Endothelial cell (in vitro differentiated cells): ENCODE data around the gene TTC23. TPM values are rescaled to one million over a fixed set of nuclear protein-coding genes. Genes with fewer than 3 reads are reported as not detected.

Source experiments
- DNase-seq: peaks from one replicate; pipeline ENCODE4 v3.0.0; 2021; ENCODE audit warnings: low spot score
- H3K27ac Mint-ChIP-seq: one replicate; pipeline ENCODE4 v1.8.0; 2021; ENCODE audit warnings: mixed read lengths, inconsistent platforms; ENCODE audit not compliant: unreplicated experiment
- H3K27me3 Mint-ChIP-seq: one replicate; pipeline ENCODE4 v1.8.0; 2021; ENCODE audit warnings: mild to moderate bottlenecking, moderate library complexity, mixed read lengths, inconsistent platforms; ENCODE audit not compliant: unreplicated experiment
- H3K36me3 Mint-ChIP-seq: one replicate; pipeline ENCODE4 v1.8.0; 2021; ENCODE audit warnings: mild to moderate bottlenecking, low read depth, mixed read lengths, inconsistent platforms; ENCODE audit not compliant: unreplicated experiment
- H3K4me1 Mint-ChIP-seq: one replicate; pipeline ENCODE4 v1.8.0; 2021; ENCODE audit warnings: mild to moderate bottlenecking, mixed read lengths, inconsistent platforms; ENCODE audit not compliant: unreplicated experiment
- H3K4me3 Mint-ChIP-seq: one replicate; pipeline ENCODE4 v1.8.0; 2021; ENCODE audit warnings: mild to moderate bottlenecking, mixed read lengths, inconsistent platforms; ENCODE audit not compliant: unreplicated experiment
- H3K9me3 Mint-ChIP-seq: one replicate; pipeline ENCODE4 v1.8.0; 2021; ENCODE audit warnings: mixed read lengths, inconsistent platforms; ENCODE audit not compliant: unreplicated experiment
- total RNA-seq: library from RNA; stranded (reverse); fragmentation: NEBNext Ultra II Directional; extraction: Animal tissue kit (Norgen Biotek cat#: 25700); gene quantifications from one replicate; pipeline ENCODE4 v1.2.1, GENCODE V29; 2021; ENCODE audit not compliant: unreplicated experiment
- TF ChIP-seq, protein P1 (sequence below): fragments of 200-600 bp; sonication (generic); IDR thresholded peaks from one replicate; pipeline ENCODE4 v1.5.0; 2021; ENCODE audit warnings: antibody characterized with exemption; ENCODE audit not compliant: unreplicated experiment

The TTC23 gene
- total RNA-seq, 1 donor from 2014 or later = 24.3 TPM

DNA sequence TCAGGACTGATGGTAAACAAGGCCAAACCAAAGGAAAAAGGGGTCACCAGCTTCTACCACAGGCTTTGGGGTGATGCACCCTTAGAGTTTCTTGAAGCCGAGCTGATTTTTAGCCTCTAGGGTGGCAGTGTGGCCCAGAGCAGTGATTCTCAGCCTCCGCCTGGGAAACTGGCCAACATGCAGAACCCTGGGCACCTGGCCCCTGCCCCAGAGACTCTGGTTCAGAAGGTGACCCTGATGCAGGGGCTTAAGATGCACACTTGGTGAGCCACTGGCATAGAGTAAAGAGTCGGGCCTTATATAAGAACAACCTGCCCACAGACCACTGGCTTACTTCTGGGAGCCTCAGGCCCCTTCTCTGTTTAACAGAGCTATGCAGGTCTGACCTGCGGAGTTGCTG lies 100.0 kb downstream of the TTC23 start:
- DNase-seq = no peak
- Mint-ChIP-seq H3K27me3 (peaks cover 10% of the 10 kb centered on the region), H3K27ac (no peak overlapping the region), H3K4me1 (peaks cover 9% of the 10 kb centered on the region), H3K4me3 (no peak overlapping the region), H3K9me3 (no peaks in the 10 kb centered on the region), H3K36me3 (peaks cover 14% of the 10 kb centered on the region)
- TF ChIP-seq, protein P1, sequence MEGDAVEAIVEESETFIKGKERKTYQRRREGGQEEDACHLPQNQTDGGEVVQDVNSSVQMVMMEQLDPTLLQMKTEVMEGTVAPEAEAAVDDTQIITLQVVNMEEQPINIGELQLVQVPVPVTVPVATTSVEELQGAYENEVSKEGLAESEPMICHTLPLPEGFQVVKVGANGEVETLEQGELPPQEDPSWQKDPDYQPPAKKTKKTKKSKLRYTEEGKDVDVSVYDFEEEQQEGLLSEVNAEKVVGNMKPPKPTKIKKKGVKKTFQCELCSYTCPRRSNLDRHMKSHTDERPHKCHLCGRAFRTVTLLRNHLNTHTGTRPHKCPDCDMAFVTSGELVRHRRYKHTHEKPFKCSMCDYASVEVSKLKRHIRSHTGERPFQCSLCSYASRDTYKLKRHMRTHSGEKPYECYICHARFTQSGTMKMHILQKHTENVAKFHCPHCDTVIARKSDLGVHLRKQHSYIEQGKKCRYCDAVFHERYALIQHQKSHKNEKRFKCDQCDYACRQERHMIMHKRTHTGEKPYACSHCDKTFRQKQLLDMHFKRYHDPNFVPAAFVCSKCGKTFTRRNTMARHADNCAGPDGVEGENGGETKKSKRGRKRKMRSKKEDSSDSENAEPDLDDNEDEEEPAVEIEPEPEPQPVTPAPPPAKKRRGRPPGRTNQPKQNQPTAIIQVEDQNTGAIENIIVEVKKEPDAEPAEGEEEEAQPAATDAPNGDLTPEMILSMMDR = no peak

DNA sequence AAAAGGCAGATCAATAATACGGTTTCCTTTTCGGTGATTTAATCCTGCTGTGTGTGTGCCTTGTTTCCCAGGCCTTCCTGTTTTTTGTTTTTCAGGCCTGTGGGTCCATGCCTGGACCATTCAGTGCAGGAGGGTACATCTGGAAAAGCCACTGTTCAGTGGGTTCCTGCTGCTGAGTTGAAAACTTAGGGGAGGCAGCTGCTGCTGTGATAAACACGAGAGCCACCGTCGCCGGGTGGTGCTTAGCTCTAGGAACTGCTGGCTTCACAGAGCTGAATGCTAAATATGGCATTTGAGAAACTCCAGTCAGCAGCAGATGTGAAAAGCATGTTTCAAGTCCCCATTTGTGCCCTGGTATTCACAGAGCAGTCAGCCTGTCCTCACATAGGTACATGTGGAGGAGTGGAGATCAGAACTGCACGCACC lies 100.5 kb downstream of the TTC23 start:
- Mint-ChIP-seq H3K4me1 (peaks cover 9% of the 10 kb centered on the region), H3K27me3 (peaks cover 10% of the 10 kb centered on the region), H3K9me3 (no peaks in the 10 kb centered on the region), H3K36me3 (peaks cover 14% of the 10 kb centered on the region), H3K4me3 (no peak overlapping the region), H3K27ac (peak overlapping the region; percentile 53)
- DNase-seq = no peak
- TF ChIP-seq, protein P1 = no peak

DNA sequence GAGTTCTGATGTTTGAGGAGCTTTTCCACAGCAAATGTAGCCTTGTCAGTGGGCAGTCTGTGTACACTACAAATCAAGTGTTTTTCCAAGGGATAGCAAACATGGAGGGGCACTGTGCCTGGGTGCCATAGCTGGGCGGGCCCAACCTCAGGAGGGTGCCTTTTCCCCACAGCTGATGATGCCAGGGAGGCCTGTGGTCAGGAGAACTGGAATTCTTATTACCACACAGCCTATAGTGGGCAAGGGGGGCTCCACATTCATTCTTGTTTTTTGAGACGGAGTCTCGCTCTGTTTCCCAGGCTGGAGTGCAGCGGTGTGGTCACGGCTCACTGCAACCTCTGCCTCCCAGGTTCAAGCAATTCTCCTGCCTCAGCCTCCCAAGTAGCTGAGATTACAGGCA lies 102.7 kb downstream of the TTC23 start:
- H3K9me3 Mint-ChIP-seq = no peaks in the 10 kb centered on the region
- H3K27ac Mint-ChIP-seq = no peak overlapping the region
- TF ChIP-seq, protein P1 = no peak
- peaks cover 14% of the 10 kb centered on the region for H3K36me3 Mint-ChIP-seq
- peaks cover 15% of the 10 kb centered on the region for H3K4me1 Mint-ChIP-seq
- DNase-seq = no peak
- H3K27me3 Mint-ChIP-seq = peaks cover 10% of the 10 kb centered on the region
- no peak overlapping the region for H3K4me3 Mint-ChIP-seq

DNA sequence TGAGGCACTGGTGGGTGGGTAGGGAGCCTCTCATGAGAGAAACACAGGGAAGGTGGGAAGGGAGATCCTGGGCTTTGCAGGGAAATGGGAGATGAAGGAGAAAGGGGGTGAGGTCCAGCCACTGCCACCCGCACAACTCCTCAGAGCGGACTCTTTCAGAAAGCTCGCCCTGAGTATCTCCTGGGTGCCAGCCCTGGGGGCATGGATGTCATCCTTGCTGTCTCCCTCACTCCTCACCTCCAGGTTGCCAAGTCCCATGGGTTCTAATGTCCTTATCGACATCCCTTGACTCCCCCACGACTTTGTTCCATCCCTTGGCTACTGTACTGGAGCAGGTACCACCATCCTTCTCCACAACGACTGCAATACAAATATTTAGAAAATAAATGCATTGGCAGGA lies 103.6 kb downstream of the TTC23 start:
- Mint-ChIP-seq H3K27me3 (peaks cover 8% of the 10 kb centered on the region), H3K36me3 (peaks cover 13% of the 10 kb centered on the region), H3K9me3 (no peaks in the 10 kb centered on the region), H3K27ac (no peak overlapping the region), H3K4me1 (peaks cover 15% of the 10 kb centered on the region), H3K4me3 (no peak overlapping the region)
- no peak for DNase-seq
- TF ChIP-seq, protein P1 = no peak

DNA sequence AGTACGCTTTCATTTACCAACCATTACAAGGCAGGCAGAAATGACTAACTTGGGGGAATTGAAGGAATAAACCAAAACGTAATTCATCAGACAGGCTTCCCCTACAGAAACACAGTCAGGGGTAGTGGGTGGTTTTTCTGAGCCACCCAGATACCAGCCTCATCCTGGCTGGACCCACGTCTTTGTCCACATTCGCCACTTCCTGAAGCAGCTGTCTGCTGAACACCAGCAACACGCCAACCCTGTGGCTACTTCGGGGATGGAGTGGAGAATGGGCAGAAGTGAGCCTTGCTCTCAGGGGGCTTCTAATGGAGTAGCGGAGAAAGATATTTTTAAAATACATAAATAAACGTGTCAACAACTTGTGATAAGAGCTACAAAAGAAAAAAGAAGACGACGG lies 104.4 kb downstream of the TTC23 start:
- Mint-ChIP-seq H3K36me3 (peaks cover 5% of the 10 kb centered on the region), H3K9me3 (no peaks in the 10 kb centered on the region), H3K4me1 (peaks cover 15% of the 10 kb centered on the region), H3K27me3 (peaks cover 5% of the 10 kb centered on the region), H3K4me3 (peak overlapping the region; percentile 17), H3K27ac (no peak overlapping the region)
- TF ChIP-seq, protein P1 = no peak
- DNase-seq = no peak
